Hepatocyte (in vitro differentiated cells): ENCODE data around the gene SEC63. TPM values are rescaled to one million over a fixed set of nuclear protein-coding genes. Genes with fewer than 3 reads are reported as not detected.

Experiments
- DNase-seq: peaks from one replicate; pipeline ENCODE4 v3.0.0-alpha.2; 2016; ENCODE audit warnings: low spot score
- H2AFZ ChIP-seq: fragments of 200-600 bp; sonication (generic); 2 replicates; pipeline ENCODE4 v1.6.0; 2016; ENCODE audit warnings: antibody characterized with exemption, mild to moderate bottlenecking
- H3K27ac ChIP-seq: fragments of 200-600 bp; sonication (generic); 2 replicates; pipeline ENCODE4 v1.5.1; 2016; ENCODE audit warnings: mild to moderate bottlenecking
- H3K27me3 ChIP-seq: fragments of 200-600 bp; sonication (generic); 2 replicates; pipeline ENCODE4 v1.6.1; 2016
- H3K36me3 ChIP-seq: fragments of 200-600 bp; sonication (generic); replicated peaks from 2 replicates; pipeline ENCODE4 v1.5.1; 2016; ENCODE audit warnings: low read depth; ENCODE audit not compliant: insufficient read depth
- H3K4me1 ChIP-seq: fragments of 200-600 bp; sonication (generic); 2 replicates; pipeline ENCODE4 v1.5.1; 2016; ENCODE audit warnings: mild to moderate bottlenecking, moderate library complexity; ENCODE audit not compliant: insufficient read depth
- H3K4me2 ChIP-seq: fragments of 200-600 bp; sonication (generic); 2 replicates; pipeline ENCODE4 v1.6.0; 2016
- H3K4me3 ChIP-seq: fragments of 200-600 bp; sonication (generic); 2 replicates; pipeline ENCODE4 v1.5.1; 2016; ENCODE audit warnings: mild to moderate bottlenecking
- H3K79me2 ChIP-seq: fragments of 200-600 bp; sonication (generic); 2 replicates; pipeline ENCODE4 v1.6.0; 2017; ENCODE audit warnings: mild to moderate bottlenecking
- H3K9me2 ChIP-seq: fragments of 200-600 bp; sonication (generic); replicated peaks from 2 replicates; pipeline ENCODE4 v1.6.0; 2017; ENCODE audit warnings: mild to moderate bottlenecking; ENCODE audit not compliant: insufficient read depth
- H3K9me3 ChIP-seq: fragments of 200-600 bp; sonication (generic); 2 replicates; pipeline ENCODE4 v1.5.1; 2016; ENCODE audit warnings: low read depth, mild to moderate bottlenecking
- H4K20me1 ChIP-seq: fragments of 200-600 bp; sonication (generic); 2 replicates; pipeline ENCODE4 v1.6.0; 2016; ENCODE audit warnings: mild to moderate bottlenecking; ENCODE audit not compliant: insufficient read depth, poor library complexity, severe bottlenecking
- CTCF ChIP-seq: fragments of 200-600 bp; sonication (generic); IDR thresholded peaks from 2 replicates; pipeline ENCODE4 v1.5.1; 2016; ENCODE audit warnings: antibody characterized with exemption, mild to moderate bottlenecking; ENCODE audit not compliant: poor library complexity
- EZH2 ChIP-seq: fragments of 200-600 bp; sonication (generic); IDR thresholded peaks from 2 replicates; pipeline ENCODE4 v1.6.1; 2016; ENCODE audit warnings: antibody characterized with exemption, mild to moderate bottlenecking, borderline replicate concordance
- EZH2phosphoT487 ChIP-seq: fragments of 200-600 bp; sonication (generic); IDR thresholded peaks from one replicate; pipeline ENCODE4 v1.6.1; 2018; ENCODE audit warnings: antibody characterized with exemption, mild to moderate bottlenecking, low read depth, moderate library complexity; ENCODE audit not compliant: unreplicated experiment, severe bottlenecking
- WGBS: methylation state at CpG from one replicate; pipeline ENCODE4 v1.1.6; 2016; ENCODE audit warnings: low lambda C conversion rate; ENCODE audit errors: missing lambda C conversion rate; 5-methylcytosine and 5-hydroxymethylcytosine counted together
- polyA plus RNA-seq: library from polyadenylated mRNA; unstranded; fragments of >200 nt; fragmentation: Nextera tagmentation; extraction: Ambion mirVana; gene quantifications from 2 replicates; pipeline ENCODE4 v1.2.1, GENCODE V29; 2016
- total RNA-seq: library from RNA; depleted of rRNA; stranded (reverse); fragments of >200 nt; gene quantifications from 2 replicates; pipeline ENCODE4 v1.2.3, GENCODE V29; 2014

Gene SEC63
- total and polyA plus RNA-seq, 2 experiments from 2014 or later: 36.6 to 131 TPM

DNA sequence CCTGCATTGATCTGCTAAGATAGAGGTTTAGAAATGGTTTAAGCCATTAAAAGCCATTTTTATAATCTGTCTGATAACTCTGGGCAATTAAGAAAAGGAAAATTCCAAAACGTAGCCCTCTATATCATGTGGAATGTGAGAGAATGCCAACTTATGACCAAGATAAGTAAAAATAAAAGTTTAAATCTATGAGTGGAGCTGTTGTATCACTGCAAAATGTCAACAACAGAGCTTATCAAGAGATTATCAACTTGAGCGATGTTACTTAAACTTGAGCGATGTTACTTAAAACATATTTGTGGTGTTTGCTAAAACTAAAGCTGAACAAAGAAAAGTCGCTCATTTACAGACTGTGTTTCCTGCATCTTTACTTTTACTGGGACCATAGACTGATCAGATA is 87.0 kb downstream of the SEC63 start:
- DNase-seq: no peak
- 52% methylated on average over 4 of the region's 4 CpGs for WGBS

GRCh38 chr6:107870381-107870780 is 87.6 kb downstream of the SEC63 start:
- no peaks in the 10 kb centered on the region for H3K9me2 ChIP-seq
- H3K36me3 ChIP-seq: no peaks in the 10 kb centered on the region
- H2AFZ ChIP-seq: no peak overlapping the region
- 79% methylated on average over 1 of the region's 1 CpG for WGBS
- H3K9me3 ChIP-seq: no peaks in the 10 kb centered on the region
- no peaks in the 10 kb centered on the region for H3K27me3 ChIP-seq
- no peak for DNase-seq
- TF ChIP-seq EZH2: no peak
- no peaks in the 10 kb centered on the region for H4K20me1 ChIP-seq
- H3K79me2 ChIP-seq: no peaks in the 10 kb centered on the region
- H3K4me1 ChIP-seq: no peaks in the 10 kb centered on the region
- H3K27ac ChIP-seq: no peak overlapping the region
- H3K4me3 ChIP-seq: no peak overlapping the region
- H3K4me2 ChIP-seq: no peak overlapping the region

More for the DNA sequence above, 87.0 kb downstream of the SEC63 start:
- H3K4me1 ChIP-seq: no peaks in the 10 kb centered on the region
- no peaks in the 10 kb centered on the region for H3K79me2 ChIP-seq
- H3K9me2 ChIP-seq: no peaks in the 10 kb centered on the region
- no peak overlapping the region for H3K4me2 ChIP-seq
- no peak for TF ChIP-seq EZH2phosphoT487
- TF ChIP-seq CTCF: no peak
- TF ChIP-seq EZH2: no peak
- no peak overlapping the region for H2AFZ ChIP-seq
- H3K27ac ChIP-seq: no peak overlapping the region
- no peaks in the 10 kb centered on the region for H3K9me3 ChIP-seq
- no peaks in the 10 kb centered on the region for H3K27me3 ChIP-seq
- H3K4me3 ChIP-seq: no peak overlapping the region
- peaks cover 2% of the 10 kb centered on the region for H3K36me3 ChIP-seq
- no peaks in the 10 kb centered on the region for H4K20me1 ChIP-seq

DNA sequence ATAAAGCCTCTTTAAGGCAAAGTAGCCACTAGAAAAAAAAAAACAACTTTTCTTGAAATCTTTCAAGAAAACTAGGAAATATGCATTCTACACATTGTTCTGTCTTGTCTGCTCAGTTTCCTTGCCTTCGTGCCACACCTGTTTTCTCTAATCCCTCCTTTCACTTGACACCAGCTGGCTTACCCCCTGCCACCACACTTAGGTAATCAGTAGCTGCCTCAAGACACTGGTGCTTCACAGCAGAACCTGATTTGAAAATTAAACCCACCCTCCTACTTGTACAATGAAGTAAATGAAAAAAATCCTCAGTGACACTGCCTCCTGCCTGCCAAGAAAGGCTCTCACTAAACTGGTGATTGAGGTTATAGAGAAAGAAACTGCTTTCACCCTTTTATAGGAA is 88.1 kb downstream of the SEC63 start:
- no peaks in the 10 kb centered on the region for H3K9me3 ChIP-seq

More for the DNA sequence above, 88.1 kb downstream of the SEC63 start:
- Histone ChIP-seq H3K27me3 (no peaks in the 10 kb centered on the region), H3K4me1 (no peaks in the 10 kb centered on the region), H3K36me3 (no peaks in the 10 kb centered on the region), H3K4me3 (no peak overlapping the region), H3K79me2 (no peaks in the 10 kb centered on the region), H3K9me2 (no peaks in the 10 kb centered on the region), H4K20me1 (no peaks in the 10 kb centered on the region), H2AFZ (no peak overlapping the region), H3K27ac (no peak overlapping the region), H3K4me2 (no peak overlapping the region)
- TF ChIP-seq CTCF (no peak), EZH2phosphoT487 (no peak), EZH2 (no peak)
- WGBS: 6% methylated on average over 1 of the region's 1 CpG
- no peak for DNase-seq
